GM19468 (cell line): Measurements from ENCODE around the gene ARID5B.
"Not testable (repeated sequence)": the region's sequence is repeated elsewhere in the genome, so short reads cannot be mapped to it uniquely, and the experiment has no call there.

ENCODE experiments used
- ATAC-seq: cut with Tn5 transposase; IDR thresholded peaks from one replicate; pipeline ENCODE4 v1.9.1; 2021; ENCODE audit warnings: mild to moderate bottlenecking, moderate library complexity, moderate number of reproducible peaks; ENCODE audit not compliant: unreplicated experiment; ENCODE audit errors: extremely low read depth

ARID5B gene

GRCh38 chr10:61959814-61960213 lies 58.3 kb downstream of the ARID5B start:
- no peak for ATAC-seq

DNA sequence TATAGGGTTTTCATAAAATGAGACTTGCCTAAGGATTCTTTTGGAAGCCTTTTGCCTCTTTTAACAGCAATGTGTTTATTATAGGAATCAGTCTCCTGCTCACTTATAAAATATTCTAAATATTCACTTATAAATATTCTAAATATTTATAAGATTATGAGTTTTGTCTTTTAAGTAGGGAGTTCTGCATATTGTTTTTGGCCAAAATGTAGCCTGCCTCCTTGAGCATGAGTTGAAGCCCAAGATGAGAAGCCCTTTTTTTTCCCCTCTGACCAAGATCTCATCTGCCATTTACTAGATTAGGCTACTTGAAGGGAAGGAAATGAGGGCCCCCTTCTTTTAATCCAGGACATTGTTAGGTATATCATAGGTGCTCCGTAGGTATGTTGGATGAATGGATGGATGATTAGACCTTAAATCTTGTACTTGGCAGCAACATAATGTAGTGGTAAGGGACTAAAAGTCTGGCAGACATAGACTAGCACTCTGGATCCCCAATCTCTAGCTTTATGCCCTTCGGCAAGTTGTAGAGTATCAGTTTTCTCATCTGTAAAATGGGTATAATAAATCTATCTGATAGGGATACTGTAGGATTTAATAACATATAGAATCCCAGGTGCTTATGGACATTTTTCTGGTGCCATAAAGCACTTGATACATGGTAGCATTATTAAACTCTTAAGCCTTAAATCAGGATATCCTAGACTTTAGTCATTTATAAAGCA lies 59.1 kb downstream of the ARID5B start:
- ATAC-seq: no peak

DNA sequence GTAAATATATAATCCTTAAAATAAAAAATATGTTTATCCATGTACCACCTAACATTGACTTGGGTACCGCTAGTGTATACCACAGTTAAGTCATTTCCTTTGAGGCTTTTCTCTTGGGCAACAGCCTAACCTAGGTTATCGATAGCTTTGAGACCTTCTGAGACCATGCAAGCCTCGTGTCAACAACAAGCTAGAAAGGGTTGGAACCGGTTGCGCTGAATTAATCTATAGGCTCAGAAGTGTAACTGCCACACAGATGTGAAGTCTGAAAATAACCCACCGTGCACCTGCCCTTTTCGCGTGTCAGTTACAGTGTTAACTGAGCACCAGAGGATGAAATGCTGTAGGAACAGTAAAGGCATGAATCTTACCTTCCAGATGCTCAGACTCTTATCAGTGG lies 59.8 kb downstream of the ARID5B start:
- ATAC-seq: peak; percentile 53

- no peak for ATAC-seq
Measured at GRCh38 chr10:61962971-61963370, 61.5 kb downstream of the ARID5B start.

DNA sequence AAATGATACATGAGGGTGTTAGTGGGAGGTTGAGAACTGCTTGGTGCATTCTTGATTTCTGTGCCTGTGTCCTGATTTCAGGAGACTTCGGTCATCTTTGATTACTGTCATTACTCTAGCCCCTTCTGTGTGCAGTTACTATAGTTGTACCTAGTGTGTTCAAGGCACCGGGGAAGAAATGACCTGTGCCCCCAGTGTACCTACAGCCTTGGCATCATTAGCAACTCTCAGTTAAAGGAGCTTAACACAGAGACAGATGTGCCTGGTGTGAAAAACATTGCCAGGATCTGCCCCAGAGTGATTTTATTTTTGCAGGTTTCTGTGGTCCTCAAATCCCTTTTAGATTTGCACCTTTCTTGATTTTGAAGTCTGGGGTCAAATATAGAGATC lies 62.2 kb downstream of the ARID5B start:
- ATAC-seq: no peak

DNA sequence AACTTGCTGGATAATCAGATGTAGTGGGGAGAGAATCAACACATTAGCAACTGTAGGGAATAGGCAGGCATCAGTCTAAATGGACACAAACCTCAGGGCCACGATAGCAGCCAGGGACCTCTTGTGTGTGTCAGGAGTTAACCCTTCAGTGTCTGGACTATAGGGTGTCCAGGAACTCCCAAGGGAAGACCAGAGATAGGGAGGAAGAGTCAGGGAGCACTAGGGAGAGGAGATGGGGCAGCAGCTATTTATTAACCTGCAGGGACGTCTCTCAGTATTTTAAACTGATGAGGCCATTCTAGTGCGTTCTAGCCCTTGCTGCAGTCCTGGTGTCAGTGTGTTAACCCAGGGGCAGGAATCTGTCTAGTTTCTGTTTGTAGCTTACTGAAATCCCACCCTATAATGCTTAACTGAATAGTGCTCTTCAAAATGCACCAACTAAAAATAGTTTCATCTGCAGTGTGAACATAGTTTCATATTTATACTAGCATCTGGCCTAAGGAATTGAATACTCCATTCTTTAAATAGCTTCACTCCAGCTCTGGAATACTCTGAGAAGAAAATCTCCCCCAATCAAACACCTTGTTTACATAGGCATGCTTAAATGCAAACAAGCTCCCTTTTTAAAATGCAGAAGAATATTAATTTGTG lies 62.7 kb downstream of the ARID5B start:
- no peak for ATAC-seq

DNA sequence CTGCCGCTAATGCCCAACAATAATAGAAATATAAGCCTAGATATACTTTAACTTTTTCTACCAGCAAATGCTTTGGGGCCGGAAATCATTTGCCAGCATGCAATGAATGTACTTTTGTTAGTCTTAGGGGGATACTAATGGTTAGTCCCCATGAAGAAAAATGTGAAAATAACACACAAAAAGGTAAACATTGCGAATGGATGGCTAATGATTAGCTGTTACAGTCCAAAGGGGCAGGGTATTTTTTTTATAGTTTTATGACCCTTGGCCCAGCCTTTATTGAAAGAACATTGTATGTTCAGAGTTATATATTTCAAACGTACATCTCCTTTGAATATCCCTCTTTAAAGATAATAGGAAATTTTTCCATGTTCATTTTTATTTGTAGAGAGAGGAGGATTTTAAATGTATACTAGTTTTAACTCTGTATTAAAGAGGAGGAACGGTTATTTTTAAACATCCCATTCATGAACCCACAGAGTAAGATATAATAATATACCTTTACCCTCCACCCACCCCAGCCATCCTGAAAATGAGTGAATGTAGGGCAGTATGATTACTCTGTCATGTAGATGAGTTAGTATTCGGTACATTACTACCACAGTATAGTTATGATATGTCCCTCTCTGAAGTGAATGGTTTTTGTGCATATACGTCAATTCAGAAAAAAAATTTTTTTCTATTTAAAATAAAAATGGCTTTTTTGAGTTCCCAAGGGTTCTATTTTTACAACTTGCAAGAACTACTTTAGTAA lies 63.6 kb downstream of the ARID5B start:
- ATAC-seq: no peak

GRCh38 chr10:61965703-61966395 lies 64.3 kb downstream of the ARID5B start:
- no peak for ATAC-seq

GRCh38 chr10:61967298-61967697 lies 65.8 kb downstream of the ARID5B start:
- no peak for ATAC-seq

DNA sequence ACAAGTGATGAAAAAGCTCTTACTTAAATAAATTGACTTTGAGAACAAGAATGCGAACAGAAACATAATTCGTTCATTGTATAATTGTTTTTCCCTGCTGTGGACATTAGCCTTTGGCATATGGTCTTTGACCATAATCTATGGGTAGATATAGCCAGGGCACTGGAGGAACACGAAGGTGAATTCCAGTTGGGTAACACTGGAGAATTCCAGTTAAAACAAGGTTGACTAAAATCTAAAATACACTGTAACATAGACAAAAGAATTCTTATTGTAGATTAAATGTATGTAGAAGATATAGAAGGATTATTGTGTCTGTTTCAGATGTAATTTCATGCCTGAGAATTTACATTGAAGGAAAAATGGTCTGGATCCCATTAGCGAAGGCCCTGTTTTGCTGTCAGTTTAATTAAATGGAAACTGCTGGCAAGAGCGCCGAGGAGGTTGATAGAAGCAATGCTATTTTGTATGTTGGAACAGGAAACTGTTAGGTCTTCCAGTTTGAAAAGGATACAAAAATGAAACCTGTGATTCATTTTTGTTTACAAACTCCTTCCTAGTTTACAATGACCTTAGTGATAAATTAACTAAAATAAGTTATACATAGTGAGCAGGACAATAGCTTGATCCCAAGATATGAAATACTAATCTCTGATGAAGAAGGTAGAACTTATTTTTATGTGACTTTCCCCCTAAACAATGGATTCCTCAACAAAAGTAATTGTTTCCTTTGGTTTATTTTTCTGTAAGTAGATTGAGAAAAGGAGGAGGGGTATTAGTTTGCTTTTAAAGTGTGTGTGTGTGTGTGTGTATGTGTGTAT lies 68.9 kb downstream of the ARID5B start:
- ATAC-seq: no peak

DNA sequence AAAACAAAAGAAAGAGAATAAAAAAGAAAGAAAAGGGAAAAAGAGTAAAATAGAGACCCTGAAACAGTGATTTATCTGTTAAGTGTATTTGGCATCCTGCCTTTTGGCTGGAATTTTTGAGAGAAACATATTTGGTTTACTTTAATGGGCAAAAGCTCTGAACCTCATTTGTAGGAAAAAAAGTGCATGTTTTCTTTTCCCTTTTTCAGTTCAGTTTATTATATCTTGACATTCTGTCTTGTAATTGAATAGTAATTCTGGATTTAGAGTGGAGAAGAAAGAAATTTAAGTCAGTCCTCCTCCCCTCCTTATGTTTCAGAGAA lies 69.5 kb downstream of the ARID5B start:
- no peak for ATAC-seq

GRCh38 chr10:61973169-61973568 lies 71.7 kb downstream of the ARID5B start:
- ATAC-seq: no peak

DNA sequence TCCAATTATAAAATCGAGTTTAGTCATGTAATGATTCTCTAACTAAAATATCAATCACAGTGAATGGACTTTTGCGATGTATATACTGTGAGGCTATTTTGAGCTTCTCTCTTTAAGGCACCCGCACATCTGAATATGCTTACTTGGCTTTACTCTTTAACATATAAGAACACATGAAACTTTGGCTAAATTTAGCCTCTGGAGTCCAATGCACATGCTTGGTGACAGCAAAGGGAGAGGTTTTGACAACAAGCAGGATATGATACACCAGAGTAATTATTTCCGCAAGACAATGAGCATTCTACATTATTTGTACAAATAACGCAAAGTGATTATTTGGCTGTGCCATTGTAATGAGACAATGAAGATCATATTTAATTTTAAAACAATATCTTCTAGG lies 72.4 kb downstream of the ARID5B start:
- ATAC-seq: no peak

- no peak for ATAC-seq
Measured at GRCh38 chr10:61974601-61975390, 73.3 kb downstream of the ARID5B start.

- no peak for ATAC-seq
Measured at GRCh38 chr10:61975391-61975932, 74.0 kb downstream of the ARID5B start.

DNA sequence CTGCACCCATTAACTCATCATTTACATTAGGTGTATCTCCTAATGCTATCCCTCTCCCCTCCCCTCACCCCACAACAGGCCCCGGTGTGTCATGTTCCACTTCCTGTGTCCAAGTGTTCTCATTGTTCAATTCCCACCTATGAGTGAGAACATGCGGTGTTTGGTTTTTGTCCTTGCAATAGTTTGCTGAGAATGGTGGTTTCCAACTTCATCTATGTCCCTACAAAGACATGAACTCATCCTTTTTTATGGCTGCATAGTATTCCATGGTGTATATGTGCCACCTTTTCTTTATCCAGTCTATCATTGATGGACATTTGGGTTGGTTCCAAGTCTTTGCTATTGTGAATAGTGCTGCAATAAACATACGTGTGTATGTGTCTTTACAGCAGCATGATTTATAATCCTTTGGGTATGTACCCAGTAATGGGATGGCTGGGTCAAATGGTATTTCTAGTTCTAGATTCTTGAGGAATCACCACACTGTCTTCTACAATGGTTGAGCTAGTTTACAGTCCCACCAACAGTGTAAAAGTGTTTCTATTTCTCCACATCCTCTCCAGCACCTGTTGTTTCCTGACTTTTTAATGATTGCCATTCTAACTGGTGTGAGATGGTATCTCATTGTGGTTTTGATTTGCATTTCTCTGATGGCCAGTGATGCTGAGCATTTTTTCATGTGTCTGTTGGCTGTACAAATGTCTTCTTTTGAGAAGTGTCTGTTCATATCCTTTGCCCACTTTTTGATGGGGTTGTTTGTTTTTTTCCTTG lies 75.6 kb downstream of the ARID5B start:
- not testable (repeated sequence) for ATAC-seq

- no peak for ATAC-seq
Measured at GRCh38 chr10:61978965-61979364, 77.5 kb downstream of the ARID5B start.

GRCh38 chr10:61981460-61981859 lies 80.0 kb downstream of the ARID5B start:
- no peak for ATAC-seq
